HG02938 (cell line): ENCODE results near the gene ZCCHC3.

Experiments used
- ATAC-seq: cut with Tn5 transposase; IDR thresholded peaks from one replicate; pipeline ENCODE4 v1.9.1; 2021; ENCODE audit warnings: mild to moderate bottlenecking, moderate library complexity; ENCODE audit not compliant: unreplicated experiment

The ZCCHC3 gene

GRCh38 chr20:341682-342081 lies 44.3 kb downstream of the ZCCHC3 start:
- no peak for ATAC-seq

DNA sequence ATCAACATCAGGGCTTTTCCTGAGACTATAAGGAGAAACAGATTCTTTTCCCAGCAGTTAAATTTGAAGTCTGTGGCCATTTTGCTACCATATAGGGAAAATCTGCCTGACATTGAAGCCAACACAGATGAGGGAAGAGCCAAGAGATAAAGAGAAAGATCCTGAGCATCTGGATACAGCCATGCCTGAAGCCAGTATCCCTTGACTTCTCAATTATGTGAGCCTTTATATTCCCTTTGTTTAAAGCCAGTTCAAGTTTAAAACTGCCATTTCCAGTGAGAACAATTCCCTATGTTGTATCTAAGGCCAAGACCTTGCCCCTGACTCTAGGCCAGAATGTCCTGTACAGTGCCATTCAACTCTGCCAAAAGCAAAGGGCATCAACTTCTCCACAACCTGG lies 45.7 kb downstream of the ZCCHC3 start:
- ATAC-seq, result no peak

GRCh38 chr20:346033-346639 lies 48.8 kb downstream of the ZCCHC3 start:
- no peak for ATAC-seq

GRCh38 chr20:346640-347316 lies 49.4 kb downstream of the ZCCHC3 start, which contains the start of gene NRSN2:
Gene NRSN2 (plus strand): TSS chr20:347111. CDS start chr20:349644, 2,533 bp downstream.
- ATAC-seq, result peak; percentile 20

DNA sequence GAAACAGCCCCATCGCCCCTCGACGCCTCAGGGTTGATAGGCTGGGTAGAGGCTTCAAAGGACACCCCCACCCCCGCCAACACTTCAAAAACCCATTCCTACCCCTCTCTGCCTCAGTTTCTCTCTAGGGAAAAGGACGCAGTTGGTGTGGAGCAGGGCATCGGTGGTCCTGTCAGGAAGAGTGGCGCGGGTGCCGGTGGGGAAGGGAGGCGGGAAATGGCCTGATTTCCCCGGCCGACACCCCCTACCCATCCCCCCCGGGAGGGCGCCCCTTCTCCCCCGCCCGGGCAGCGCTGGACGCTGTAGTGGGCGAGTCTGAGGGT lies 49.9 kb downstream of the ZCCHC3 start:
- no peak for ATAC-seq

- ATAC-seq, result peak; percentile 73
Measured at GRCh38 chr20:347640-348484, 50.5 kb downstream of the ZCCHC3 start.

- no peak for ATAC-seq
Measured at GRCh38 chr20:348972-349841, 51.8 kb downstream of the ZCCHC3 start.
